ENCODE data around the gene ELK3. TPM values are rescaled to one million over a fixed set of nuclear protein-coding genes. Genes with fewer than 3 reads are reported as not detected.

ELK3 gene
- total and polyA plus RNA-seq, 2 experiments from 2014 or later: 5.5 to 8.3 TPM

DNA sequence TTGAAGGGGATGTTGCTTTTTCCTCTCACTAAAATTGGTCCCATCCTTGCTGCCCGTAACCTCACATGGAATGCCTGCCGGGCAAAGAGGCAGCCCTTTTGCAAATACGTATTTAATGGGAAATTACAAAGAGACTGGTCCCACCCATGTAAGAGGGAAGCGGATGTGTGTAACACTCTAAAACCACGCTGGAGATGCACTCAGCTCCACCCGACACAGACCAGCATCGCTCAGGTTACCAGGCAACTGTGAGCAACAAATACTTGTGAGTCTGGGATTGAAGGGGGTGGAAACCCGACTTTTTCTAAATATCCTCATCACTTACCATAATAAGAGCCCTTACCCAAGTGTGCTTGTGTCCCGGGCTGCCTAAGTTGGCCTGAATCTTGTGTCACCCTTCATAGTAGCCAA lies 47.7 kb downstream of the ELK3 start:
- H3K4me1 Mint-ChIP-seq: peaks cover 4% of the 10 kb centered on the region
- H3K4me3 ChIP-seq: no peak overlapping the region
- H3K79me2 ChIP-seq (replicated peaks; ENCODE audit: insufficient read depth): no peaks in the 10 kb centered on the region
- no peaks in the 10 kb centered on the region for H3K9me2 ChIP-seq (ENCODE audit: insufficient read depth)
- H3K4me2 ChIP-seq: no peak overlapping the region
- H3K4me1 ChIP-seq (ENCODE audit: insufficient read depth): no peaks in the 10 kb centered on the region
- H3K9me3 Mint-ChIP-seq: no peaks in the 10 kb centered on the region
- no peaks in the 10 kb centered on the region for H3K36me3 ChIP-seq (ENCODE audit: insufficient read depth)
- H3K27me3 Mint-ChIP-seq (ENCODE audit: insufficient read depth, low read depth, poor library complexity): peaks cover 3% of the 10 kb centered on the region
- no peak overlapping the region for H3K4me3 Mint-ChIP-seq
- peaks cover 4% of the 10 kb centered on the region; the same call in 1 of the 2 replicates for H4K20me1 ChIP-seq (replicated peaks; ENCODE audit: insufficient read depth)
- TF ChIP-seq ZNF331 (CRISPR knock-in tag; IDR thresholded peaks at IDR 0.05; ENCODE audit: low read depth) (no peak), STAT1 (IDR thresholded peaks at IDR 0.05; ENCODE audit: unreplicated experiment) (no peak), EZH2phosphoT487 (IDR thresholded peaks at IDR 0.05; ENCODE audit: unreplicated experiment) (no peak), JUNB (IDR thresholded peaks at IDR 0.05; ENCODE audit: unreplicated experiment) (no peak), ZNF114 (CRISPR knock-in tag; IDR thresholded peaks at IDR 0.05) (no peak), EZH2 (IDR thresholded peaks at IDR 0.05; ENCODE audit: low read depth, unreplicated experiment) (no peak), POLR2AphosphoS5 (IDR thresholded peaks at IDR 0.05; ENCODE audit: low read depth) (no peak), CREB1 (CRISPR knock-in tag; IDR thresholded peaks at IDR 0.05; ENCODE audit: low read depth) (no peak), REST (IDR thresholded peaks at IDR 0.05; ENCODE audit: unreplicated experiment) (no peak), NANOG (IDR thresholded peaks at IDR 0.05; ENCODE audit: borderline replicate concordance) (no peak)
- TF ChIP-seq, protein P1, sequence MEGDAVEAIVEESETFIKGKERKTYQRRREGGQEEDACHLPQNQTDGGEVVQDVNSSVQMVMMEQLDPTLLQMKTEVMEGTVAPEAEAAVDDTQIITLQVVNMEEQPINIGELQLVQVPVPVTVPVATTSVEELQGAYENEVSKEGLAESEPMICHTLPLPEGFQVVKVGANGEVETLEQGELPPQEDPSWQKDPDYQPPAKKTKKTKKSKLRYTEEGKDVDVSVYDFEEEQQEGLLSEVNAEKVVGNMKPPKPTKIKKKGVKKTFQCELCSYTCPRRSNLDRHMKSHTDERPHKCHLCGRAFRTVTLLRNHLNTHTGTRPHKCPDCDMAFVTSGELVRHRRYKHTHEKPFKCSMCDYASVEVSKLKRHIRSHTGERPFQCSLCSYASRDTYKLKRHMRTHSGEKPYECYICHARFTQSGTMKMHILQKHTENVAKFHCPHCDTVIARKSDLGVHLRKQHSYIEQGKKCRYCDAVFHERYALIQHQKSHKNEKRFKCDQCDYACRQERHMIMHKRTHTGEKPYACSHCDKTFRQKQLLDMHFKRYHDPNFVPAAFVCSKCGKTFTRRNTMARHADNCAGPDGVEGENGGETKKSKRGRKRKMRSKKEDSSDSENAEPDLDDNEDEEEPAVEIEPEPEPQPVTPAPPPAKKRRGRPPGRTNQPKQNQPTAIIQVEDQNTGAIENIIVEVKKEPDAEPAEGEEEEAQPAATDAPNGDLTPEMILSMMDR (conservative IDR thresholded peaks at IDR 0.05; ENCODE audit: low read depth in 2 of 2): no peak
- TF ChIP-seq, protein P2, sequence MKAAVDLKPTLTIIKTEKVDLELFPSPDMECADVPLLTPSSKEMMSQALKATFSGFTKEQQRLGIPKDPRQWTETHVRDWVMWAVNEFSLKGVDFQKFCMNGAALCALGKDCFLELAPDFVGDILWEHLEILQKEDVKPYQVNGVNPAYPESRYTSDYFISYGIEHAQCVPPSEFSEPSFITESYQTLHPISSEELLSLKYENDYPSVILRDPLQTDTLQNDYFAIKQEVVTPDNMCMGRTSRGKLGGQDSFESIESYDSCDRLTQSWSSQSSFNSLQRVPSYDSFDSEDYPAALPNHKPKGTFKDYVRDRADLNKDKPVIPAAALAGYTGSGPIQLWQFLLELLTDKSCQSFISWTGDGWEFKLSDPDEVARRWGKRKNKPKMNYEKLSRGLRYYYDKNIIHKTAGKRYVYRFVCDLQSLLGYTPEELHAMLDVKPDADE (IDR thresholded peaks at IDR 0.05): no peak
- TF ChIP-seq, protein P3, sequence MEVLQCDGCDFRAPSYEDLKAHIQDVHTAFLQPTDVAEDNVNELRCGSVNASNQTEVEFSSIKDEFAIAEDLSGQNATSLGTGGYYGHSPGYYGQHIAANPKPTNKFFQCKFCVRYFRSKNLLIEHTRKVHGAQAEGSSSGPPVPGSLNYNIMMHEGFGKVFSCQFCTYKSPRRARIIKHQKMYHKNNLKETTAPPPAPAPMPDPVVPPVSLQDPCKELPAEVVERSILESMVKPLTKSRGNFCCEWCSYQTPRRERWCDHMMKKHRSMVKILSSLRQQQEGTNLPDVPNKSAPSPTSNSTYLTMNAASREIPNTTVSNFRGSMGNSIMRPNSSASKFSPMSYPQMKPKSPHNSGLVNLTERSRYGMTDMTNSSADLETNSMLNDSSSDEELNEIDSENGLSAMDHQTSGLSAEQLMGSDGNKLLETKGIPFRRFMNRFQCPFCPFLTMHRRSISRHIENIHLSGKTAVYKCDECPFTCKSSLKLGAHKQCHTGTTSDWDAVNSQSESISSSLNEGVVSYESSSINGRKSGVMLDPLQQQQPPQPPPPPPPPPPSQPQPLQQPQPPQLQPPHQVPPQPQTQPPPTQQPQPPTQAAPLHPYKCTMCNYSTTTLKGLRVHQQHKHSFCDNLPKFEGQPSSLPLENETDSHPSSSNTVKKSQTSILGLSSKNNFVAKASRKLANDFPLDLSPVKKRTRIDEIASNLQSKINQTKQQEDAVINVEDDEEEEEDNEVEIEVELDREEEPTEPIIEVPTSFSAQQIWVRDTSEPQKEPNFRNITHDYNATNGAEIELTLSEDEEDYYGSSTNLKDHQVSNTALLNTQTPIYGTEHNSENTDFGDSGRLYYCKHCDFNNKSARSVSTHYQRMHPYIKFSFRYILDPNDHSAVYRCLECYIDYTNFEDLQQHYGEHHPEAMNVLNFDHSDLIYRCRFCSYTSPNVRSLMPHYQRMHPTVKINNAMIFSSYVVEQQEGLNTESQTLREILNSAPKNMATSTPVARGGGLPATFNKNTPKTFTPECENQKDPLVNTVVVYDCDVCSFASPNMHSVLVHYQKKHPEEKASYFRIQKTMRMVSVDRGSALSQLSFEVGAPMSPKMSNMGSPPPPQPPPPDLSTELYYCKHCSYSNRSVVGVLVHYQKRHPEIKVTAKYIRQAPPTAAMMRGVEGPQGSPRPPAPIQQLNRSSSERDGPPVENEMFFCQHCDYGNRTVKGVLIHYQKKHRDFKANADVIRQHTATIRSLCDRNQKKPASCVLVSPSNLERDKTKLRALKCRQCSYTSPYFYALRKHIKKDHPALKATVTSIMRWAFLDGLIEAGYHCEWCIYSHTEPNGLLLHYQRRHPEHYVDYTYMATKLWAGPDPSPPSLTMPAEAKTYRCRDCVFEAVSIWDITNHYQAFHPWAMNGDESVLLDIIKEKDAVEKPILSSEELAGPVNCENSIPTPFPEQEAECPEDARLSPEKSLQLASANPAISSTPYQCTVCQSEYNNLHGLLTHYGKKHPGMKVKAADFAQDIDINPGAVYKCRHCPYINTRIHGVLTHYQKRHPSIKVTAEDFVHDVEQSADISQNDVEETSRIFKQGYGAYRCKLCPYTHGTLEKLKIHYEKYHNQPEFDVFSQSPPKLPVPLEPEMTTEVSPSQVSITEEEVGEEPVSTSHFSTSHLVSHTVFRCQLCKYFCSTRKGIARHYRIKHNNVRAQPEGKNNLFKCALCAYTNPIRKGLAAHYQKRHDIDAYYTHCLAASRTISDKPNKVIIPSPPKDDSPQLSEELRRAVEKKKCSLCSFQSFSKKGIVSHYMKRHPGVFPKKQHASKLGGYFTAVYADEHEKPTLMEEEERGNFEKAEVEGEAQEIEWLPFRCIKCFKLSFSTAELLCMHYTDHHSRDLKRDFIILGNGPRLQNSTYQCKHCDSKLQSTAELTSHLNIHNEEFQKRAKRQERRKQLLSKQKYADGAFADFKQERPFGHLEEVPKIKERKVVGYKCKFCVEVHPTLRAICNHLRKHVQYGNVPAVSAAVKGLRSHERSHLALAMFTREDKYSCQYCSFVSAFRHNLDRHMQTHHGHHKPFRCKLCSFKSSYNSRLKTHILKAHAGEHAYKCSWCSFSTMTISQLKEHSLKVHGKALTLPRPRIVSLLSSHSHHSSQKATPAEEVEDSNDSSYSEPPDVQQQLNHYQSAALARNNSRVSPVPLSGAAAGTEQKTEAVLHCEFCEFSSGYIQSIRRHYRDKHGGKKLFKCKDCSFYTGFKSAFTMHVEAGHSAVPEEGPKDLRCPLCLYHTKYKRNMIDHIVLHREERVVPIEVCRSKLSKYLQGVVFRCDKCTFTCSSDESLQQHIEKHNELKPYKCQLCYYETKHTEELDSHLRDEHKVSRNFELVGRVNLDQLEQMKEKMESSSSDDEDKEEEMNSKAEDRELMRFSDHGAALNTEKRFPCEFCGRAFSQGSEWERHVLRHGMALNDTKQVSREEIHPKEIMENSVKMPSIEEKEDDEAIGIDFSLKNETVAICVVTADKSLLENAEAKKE (CRISPR knock-in tag; IDR thresholded peaks at IDR 0.05): no peak
- H3K27ac ChIP-seq (ENCODE audit: low read depth): no peak overlapping the region
- DNase-seq (ENCODE audit: low spot score) (peak; percentile 27), ATAC-seq (no peak)
- H3K27me3 ChIP-seq (ENCODE audit: insufficient read depth): no peaks in the 10 kb centered on the region
- no peak overlapping the region for H3K27ac Mint-ChIP-seq
- H3F3A ChIP-seq (replicated peaks; ENCODE audit: low read depth): no peaks in the 10 kb centered on the region
- peaks cover 3% of the 10 kb centered on the region; the same call in 1 of the 3 replicates for H3K36me3 Mint-ChIP-seq (ENCODE audit: low read depth)
- H2AFZ ChIP-seq: no peak overlapping the region

Data from GM23338 (cell line).